HT-29 (cell line): ENCODE data around the gene UBE2I. TPM values are rescaled to one million over a fixed set of nuclear protein-coding genes. Genes with fewer than 3 reads are reported as not detected.
A peak's percentile ranks its signal among the peaks of the same experiment; 100 is the strongest.

Experiments used
- DNase-seq: peaks from one replicate; pipeline ENCODE4 v3.0.0-alpha.2; 2015; ENCODE audit warnings: low spot score
- total RNA-seq: library from RNA; depleted of rRNA; stranded (reverse); fragments of >200 nt; shearing (Covaris generic); gene quantifications from 2 replicates; pipeline ENCODE4 v1.2.3, GENCODE V29; 2014; rRNA removed

UBE2I gene
- total RNA-seq, 1 experiment from 2014 or later: 116 TPM

DNA sequence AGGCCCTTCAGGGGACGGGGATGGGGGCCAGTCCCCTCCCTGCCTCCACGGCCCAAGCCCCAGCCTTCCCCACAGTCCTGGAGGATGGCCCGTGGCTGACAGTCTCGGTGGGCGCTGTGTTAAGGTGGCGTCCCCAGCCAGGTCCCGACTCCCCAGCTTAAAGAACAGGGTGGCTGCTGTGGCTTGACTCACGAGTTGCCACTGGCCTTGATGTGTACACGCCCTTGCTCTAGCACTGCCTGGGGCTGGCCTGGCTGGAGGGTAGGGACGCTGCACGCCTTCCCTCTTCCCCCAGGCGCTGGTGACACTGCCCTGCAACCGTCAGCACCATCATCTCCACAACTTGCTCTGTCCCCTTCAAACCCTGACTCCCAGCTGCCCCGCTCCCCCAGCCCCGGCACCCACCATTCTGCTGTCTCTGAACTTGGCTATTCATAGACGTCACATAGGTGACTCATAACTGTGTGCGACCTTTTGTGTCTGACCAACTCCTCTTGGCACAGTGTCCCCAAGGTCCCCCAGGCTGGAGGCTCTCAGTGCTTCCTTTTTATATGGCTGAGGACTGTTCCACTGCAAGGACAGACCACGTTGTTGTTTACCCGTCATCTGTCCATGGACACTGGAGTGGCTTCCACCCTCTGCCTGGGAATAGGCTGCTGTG, 48.6 kb downstream of the UBE2I start:
- no peak for DNase-seq

- no peak for DNase-seq
Observed at GRCh38 chr16:1361685-1362360, 52.4 kb downstream of the UBE2I start.

- DNase-seq: no peak
Observed at GRCh38 chr16:1362807-1363206, 53.4 kb downstream of the UBE2I start.

- DNase-seq: peak; percentile 76
Observed at GRCh38 chr16:1363501-1364041, 54.1 kb downstream of the UBE2I start.

DNA sequence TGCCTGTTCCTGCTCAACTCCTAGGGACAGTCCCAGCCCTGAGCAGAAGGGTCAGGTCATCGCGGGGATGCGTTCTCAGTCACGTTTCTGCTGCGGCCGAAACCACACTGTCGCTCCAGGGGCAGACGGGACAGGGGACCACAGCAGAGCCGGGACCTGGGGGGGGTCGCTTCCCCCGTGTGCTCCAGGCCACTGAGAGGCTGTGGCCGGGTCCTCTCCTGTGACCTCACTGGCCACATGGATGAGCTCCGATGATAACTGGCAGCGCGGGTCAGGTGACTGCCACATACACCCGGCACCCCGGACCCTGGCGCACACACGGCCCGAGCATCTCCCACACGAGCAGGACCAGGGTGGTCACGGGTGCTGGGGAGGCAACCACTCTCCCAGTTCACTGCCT, 55.1 kb downstream of the UBE2I start:
- no peak for DNase-seq

DNA sequence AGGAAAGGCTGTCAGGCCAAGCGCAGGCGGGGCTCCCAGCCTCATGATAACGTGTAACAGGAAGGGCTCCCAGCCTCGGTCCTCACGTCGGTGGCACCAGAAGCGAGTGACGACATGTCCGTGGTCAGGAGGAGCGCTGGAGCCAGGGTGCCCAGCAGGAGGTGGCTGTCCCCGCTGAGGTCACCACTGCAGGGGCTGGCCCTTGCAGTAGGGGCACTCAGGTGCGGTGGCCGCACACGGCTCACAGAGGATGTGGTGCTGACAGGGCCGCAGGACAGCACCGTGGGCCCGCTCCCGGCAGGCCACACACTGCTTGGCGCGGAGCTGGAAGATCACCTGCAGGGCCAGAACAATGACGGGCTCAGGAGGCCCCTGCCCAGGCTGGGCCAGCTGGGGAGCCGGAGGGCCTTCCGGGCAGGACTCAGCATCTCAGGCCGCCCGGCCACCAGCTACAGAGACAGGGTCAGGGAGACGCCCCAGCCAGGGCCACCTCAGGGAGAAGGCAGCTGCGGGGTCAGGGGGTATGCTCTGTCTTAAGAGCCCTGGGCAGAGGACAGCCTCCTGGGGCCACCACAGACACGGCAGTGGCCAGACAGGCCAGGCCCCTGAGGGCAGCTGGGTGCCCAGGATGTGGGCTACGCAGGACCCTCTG, 56.8 kb downstream of the UBE2I start:
- no peak for DNase-seq

GRCh38 chr16:1366712-1367299, 57.4 kb downstream of the UBE2I start:
- no peak for DNase-seq

- no peak for DNase-seq
Observed at GRCh38 chr16:1367486-1368174, 58.2 kb downstream of the UBE2I start.

DNA sequence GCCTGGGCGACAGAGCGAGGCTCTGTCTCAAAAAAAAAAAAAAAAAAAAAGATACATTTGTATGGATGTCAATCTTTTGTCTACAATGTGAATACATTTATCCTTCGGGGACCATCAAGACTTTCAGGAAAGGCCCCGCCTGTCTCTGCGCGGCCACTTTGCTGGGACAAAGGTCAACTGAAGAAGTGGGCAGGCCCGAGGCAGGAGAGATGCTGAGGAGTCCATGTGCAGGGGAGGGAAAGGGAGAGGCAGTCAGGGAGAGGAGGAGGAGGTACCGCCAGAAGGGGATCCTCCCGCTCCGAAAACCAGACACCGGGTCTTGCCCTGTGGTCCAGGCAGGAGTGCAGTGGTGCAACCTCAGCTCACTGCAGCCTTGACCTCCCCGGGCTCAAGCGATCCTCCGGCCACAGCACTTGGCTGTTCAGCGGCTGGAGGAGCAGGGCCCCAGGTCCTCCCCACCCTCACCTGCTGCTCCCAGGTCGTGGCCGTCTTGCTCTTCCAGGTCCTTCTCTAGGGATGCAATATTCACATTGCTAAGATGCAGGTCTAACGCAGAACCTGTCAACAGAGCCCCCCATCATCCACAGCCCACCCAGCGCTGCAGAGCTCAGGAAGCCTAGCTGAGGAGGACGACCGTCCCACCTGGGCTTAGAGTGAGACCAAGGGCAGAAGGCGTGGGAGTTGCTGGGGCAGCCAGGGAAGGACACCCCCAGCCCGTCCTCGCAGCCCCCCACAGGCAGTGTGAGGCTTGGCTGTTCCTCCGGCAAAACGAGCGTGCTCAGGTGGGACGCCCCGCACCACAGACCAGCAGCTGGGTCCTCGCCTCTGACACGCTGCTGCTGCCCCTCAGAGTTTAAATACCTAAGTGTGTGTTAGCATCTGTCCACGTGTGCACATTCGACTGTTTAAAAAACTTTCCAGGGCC, 61.9 kb downstream of the UBE2I start:
- no peak for DNase-seq

GRCh38 chr16:1372292-1372950, 63.0 kb downstream of the UBE2I start:
- DNase-seq: no peak

DNA sequence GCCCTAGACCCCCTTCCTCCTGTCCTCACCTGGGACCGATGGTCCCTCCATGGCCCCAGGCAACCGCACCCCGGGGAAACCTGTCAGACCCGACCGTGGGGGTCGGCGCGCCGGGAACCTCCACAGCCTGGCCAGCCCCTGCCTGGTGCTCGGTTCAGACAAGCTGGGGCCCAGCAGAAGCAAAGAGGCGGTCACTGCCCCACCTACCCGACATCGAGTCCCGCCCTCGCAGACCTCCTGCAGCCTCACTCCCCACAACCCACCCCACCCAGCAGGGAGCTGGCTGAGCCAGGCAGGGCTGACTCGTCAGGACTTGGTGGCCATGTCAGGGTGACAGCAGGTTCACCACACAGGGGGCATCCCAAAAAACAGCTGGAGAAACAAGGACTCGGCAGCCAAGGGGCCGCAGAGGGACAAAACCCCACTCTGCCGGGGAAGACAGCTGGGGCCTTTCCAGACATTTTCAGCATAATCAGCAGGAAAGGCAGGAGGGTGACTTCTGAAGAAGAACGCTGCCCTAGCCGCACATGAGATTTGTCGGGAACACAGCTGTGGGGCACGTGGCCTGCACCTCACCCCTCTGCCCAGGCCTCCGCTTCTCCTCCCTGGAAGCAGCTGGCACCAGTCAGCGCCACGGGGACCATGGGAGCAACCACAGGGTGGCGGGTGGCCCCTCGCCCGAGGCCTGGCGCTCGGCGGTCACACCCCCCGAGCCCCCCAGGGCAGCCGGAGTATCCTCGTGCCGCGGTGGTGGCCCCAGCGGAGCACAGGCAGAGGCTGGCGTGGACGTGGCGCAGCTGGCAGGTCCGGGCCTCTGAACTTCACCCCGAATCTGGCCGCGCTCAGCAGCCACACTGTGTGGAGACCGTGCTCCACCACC, 65.2 kb downstream of the UBE2I start:
- no peak for DNase-seq

GRCh38 chr16:1375298-1375640, 65.8 kb downstream of the UBE2I start:
- no peak for DNase-seq

DNA sequence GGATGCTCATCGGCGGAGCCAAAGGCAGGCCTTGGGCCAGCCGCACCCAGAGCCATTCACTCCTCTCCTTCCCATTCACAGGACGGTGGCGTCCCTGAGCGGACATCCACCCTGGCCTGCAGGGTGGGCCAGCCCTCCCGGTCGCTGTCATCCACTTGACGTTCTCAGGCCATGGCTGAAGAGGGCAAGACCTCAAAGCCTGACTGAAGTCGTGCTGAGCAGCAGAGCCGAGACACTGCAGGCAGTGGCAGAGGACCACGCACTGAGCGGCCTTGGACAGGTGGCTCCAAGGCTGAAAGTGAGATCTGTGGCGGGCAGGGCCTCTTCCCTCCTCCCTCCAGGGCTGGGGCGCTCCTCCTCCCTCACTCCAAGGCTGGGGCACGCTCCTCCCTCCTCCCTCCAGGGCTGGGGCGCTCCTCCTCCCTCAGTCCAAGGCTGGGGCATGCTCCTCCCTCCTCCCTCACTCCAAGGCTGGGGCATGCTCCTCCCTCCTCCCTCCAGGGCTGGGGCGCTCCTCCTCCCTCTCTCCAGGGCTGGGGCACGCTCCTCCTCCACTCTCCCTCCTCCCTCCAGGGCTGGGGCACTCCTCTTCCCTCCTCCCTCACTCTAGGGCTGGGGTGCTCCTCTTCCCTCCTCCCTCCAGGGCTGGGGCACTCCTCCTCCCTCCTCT, 66.4 kb downstream of the UBE2I start:
- DNase-seq: no peak

Other genes starting within 250 kb of the UBE2I start
- gene SSTR5, start 236.9 kb upstream of the UBE2I start, total RNA-seq: 1.6 and 5.1 TPM in 2 replicates
- 0.10 TPM in 1 of 2 replicates, not detected in the other for gene C1QTNF8, start 213.4 kb upstream of the UBE2I start, total RNA-seq
- gene CACNA1H, start 156.5 kb upstream of the UBE2I start, total RNA-seq: 0.56 and 0.65 TPM in 2 replicates
- 0.31 TPM in 1 of 2 replicates, not detected in the other for gene TPSG1, start 84.4 kb upstream of the UBE2I start, total RNA-seq
- gene TPSB2, start 79.5 kb upstream of the UBE2I start, total RNA-seq: not detected in 2 replicates
- not detected in 2 replicates for gene TPSAB1, start 68.9 kb upstream of the UBE2I start, total RNA-seq
- not detected in 2 replicates for gene TPSD1, start 53.6 kb upstream of the UBE2I start, total RNA-seq
- gene BAIAP3, start 24.0 kb downstream of the UBE2I start, total RNA-seq: 8.2 and 14.1 TPM in 2 replicates
- gene TSR3, start 42.2 kb downstream of the UBE2I start, total RNA-seq: 155 and 181 TPM in 2 replicates
- gene GNPTG, start 42.3 kb downstream of the UBE2I start, total RNA-seq: 46.6 and 50.9 TPM in 2 replicates
- gene UNKL, start 105.1 kb downstream of the UBE2I start, total RNA-seq: 29.1 and 32.0 TPM in 2 replicates
- gene UQCC4, start 111.1 kb downstream of the UBE2I start, total RNA-seq: 50.9 and 58.1 TPM in 2 replicates
- 0.10 TPM in 1 of 2 replicates, not detected in the other for gene PERCC1, start 121.4 kb downstream of the UBE2I start, total RNA-seq
- gene CCDC154, start 134.9 kb downstream of the UBE2I start, total RNA-seq: not detected in 2 replicates
- 121 and 151 TPM in 2 replicates for gene CLCN7, start 165.4 kb downstream of the UBE2I start, total RNA-seq
- 0.15 TPM in 1 of 2 replicates, not detected in the other for gene PTX4, start 179.3 kb downstream of the UBE2I start, total RNA-seq
- gene TELO2, start 183.7 kb downstream of the UBE2I start, total RNA-seq: 72.4 and 77.3 TPM in 2 replicates
- gene TMEM204, start 224.0 kb downstream of the UBE2I start, total RNA-seq: 0.61 and 0.78 TPM in 2 replicates